Fibroblast of lung (primary cell): ENCODE data around the gene KLRG1.

Experiments used
- CTCF ChIP-seq, 2 donors: IDR thresholded peaks in 1 of 2; conservative IDR thresholded peaks in 1 of 2; 1 replicate in 1 of 2; 2 replicates in 1 of 2; pipeline ENCODE4 v1.5.1; 2011 to 2012; ENCODE audit warnings: low read length in 2 of 2, control low read depth in 1 of 2, inconsistent platforms in 1 of 2, low read depth in 1 of 2, mild to moderate bottlenecking in 1 of 2
- EZH2 ChIP-seq: IDR thresholded peaks from 2 replicates; pipeline ENCODE4 v1.5.1; 2012; ENCODE audit warnings: low read length, control low read depth, mild to moderate bottlenecking; ENCODE audit errors: missing control alignments

GRCh38 chr12:9024512-9024911, 35.2 kb downstream of the KLRG1 start:
- no peak for TF ChIP-seq CTCF (conservative IDR thresholded peaks at IDR 0.05 in 1 of 2, IDR thresholded peaks at IDR 0.05 in 1 of 2; ENCODE audit: low read depth in 1 of 2, low read length in 2 of 2)
- TF ChIP-seq EZH2, result no peak
